ENCODE data around the gene NSG2. TPM values are rescaled to one million over a fixed set of nuclear protein-coding genes. Genes with fewer than 3 reads are reported as not detected.

NSG2 gene
- total RNA-seq, 1 experiment from 2014 or later, result not detected

DNA sequence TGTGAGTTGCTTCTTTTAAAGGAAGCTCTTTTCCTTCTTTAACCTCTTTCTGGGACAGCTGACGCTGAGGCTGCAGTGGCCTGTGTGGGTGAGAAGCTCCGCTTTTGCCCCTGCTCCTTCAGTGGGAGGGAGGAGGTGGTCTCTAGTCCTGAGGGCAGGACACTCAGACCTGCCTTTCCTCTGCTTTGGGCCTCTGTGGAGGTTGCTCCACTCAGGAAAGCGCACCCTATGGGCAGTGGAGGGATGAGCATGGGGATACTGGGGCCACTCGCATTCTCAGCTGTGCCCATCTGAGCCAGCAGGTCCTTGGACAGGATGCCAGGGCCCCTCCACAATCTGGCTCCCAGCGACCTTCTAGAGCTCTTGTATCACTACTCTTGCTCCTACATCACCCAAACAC, 111.5 kb downstream of the NSG2 start:
- no TSS peak for BruUV-seq (replicated peaks)

More for the DNA sequence above, 111.5 kb downstream of the NSG2 start:
- H3K4me3 ChIP-seq (ENCODE audit: low read depth, low read length), result no peak overlapping the region
- POLR2A ChIA-PET, result no interaction called here
- H3K36me3 Mint-ChIP-seq (ENCODE audit: insufficient read depth, unreplicated experiment), result no peaks in the 10 kb centered on the region
- no peaks in the 10 kb centered on the region for H3K4me1 Mint-ChIP-seq (ENCODE audit: low read depth, unreplicated experiment)
- no peaks in the 10 kb centered on the region for H3K36me3 ChIP-seq (ENCODE audit: control insufficient read depth, insufficient read depth, low read length)
- CTCF ChIA-PET, result no interaction called here
- intact Hi-C loops (cut with micrococcal nuclease; ENCODE audit: unreplicated experiment), result no loop called here
- H3K9me3 Mint-ChIP-seq (ENCODE audit: unreplicated experiment), result peaks cover 15% of the 10 kb centered on the region
- TF ChIP-seq, protein P1, sequence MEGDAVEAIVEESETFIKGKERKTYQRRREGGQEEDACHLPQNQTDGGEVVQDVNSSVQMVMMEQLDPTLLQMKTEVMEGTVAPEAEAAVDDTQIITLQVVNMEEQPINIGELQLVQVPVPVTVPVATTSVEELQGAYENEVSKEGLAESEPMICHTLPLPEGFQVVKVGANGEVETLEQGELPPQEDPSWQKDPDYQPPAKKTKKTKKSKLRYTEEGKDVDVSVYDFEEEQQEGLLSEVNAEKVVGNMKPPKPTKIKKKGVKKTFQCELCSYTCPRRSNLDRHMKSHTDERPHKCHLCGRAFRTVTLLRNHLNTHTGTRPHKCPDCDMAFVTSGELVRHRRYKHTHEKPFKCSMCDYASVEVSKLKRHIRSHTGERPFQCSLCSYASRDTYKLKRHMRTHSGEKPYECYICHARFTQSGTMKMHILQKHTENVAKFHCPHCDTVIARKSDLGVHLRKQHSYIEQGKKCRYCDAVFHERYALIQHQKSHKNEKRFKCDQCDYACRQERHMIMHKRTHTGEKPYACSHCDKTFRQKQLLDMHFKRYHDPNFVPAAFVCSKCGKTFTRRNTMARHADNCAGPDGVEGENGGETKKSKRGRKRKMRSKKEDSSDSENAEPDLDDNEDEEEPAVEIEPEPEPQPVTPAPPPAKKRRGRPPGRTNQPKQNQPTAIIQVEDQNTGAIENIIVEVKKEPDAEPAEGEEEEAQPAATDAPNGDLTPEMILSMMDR (IDR thresholded peaks at IDR 0.05; ENCODE audit: insufficient read depth in 1 of 2, low read depth in 1 of 2, low read length in 1 of 2, severe bottlenecking in 1 of 2, unreplicated experiment in 1 of 2), result no peak
- no peak overlapping the region for H3K4me3 Mint-ChIP-seq (ENCODE audit: unreplicated experiment)
- no peak overlapping the region for H3K27ac Mint-ChIP-seq (ENCODE audit: unreplicated experiment)
- no peaks in the 10 kb centered on the region for H3K9me3 ChIP-seq
- H3K4me1 ChIP-seq, result no peaks in the 10 kb centered on the region
- peaks cover 19% of the 10 kb centered on the region for H3K27me3 Mint-ChIP-seq (ENCODE audit: insufficient read depth, unreplicated experiment)
- no peak for DNase-seq
- H3K27me3 ChIP-seq (replicated peaks; ENCODE audit: control insufficient read depth, insufficient read depth, low read length), result no peaks in the 10 kb centered on the region

Other genes starting within 250 kb of the NSG2 start
- gene CPEB4, start 157.4 kb upstream of the NSG2 start, total RNA-seq (2022), result 21.4 and 25.1 TPM in 2 replicates
- gene C5orf47, start 56.5 kb upstream of the NSG2 start, total RNA-seq (2022), result 0.18 and 0.32 TPM in 2 replicates

Data from Caco-2 (cell line).